ENCODE results near the gene ADGRD1.

The ADGRD1 gene

DNA sequence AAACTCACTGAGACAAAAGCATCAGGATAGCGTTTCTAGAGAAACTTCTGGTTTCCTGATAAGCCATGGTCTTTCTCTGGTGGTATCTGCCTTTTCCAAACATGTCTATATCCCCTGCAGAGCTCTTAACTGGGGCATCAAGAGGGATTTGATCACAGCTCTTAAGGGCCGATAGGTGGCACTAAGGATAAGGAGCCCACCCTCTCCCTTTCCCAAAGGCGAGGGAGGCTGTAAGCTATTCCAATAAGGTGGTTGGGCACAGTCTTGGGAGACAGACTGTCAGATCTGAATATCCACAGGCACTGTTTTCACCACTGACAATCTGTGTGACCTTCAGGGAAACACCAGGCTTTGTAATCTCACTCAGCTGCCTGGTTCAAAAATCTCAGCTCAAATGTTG is 206.0 kb downstream of the ADGRD1 start:
- no peak overlapping the region for H3K9ac ChIP-seq (ENCODE audit: low read depth, low read length)
- H3K36me3 ChIP-seq (ENCODE audit: insufficient read depth, low read length): no peaks in the 10 kb centered on the region
- no peaks in the 10 kb centered on the region for H3K27me3 ChIP-seq (ENCODE audit: control insufficient read depth, insufficient read depth, low read length)
- no peak overlapping the region for H3K4me2 ChIP-seq (ENCODE audit: low read length)
- H3K4me3 ChIP-seq (ENCODE audit: low read length): no peak overlapping the region
- no peaks in the 10 kb centered on the region for H3K4me1 ChIP-seq (ENCODE audit: control insufficient read depth, insufficient read depth, low read length)
- peaks cover 7% of the 10 kb centered on the region for H3K9me3 ChIP-seq (replicated peaks; ENCODE audit: low read length)

GRCh38 chr12:131162113-131162512 is 208.4 kb downstream of the ADGRD1 start:
- no peaks in the 10 kb centered on the region for H3K36me3 ChIP-seq (ENCODE audit: insufficient read depth, low read length)
- H3K9me3 ChIP-seq (replicated peaks; ENCODE audit: low read length): peaks cover 7% of the 10 kb centered on the region
- no peak overlapping the region for H3K4me2 ChIP-seq (ENCODE audit: low read length)
- no peaks in the 10 kb centered on the region for H3K4me1 ChIP-seq (ENCODE audit: control insufficient read depth, insufficient read depth, low read length)
- no peak overlapping the region for H3K9ac ChIP-seq (ENCODE audit: low read depth, low read length)
- H3K4me3 ChIP-seq (ENCODE audit: low read length): no peak overlapping the region
- H3K27me3 ChIP-seq (ENCODE audit: control insufficient read depth, insufficient read depth, low read length): no peaks in the 10 kb centered on the region

- Histone ChIP-seq H3K27me3 (ENCODE audit: control insufficient read depth, insufficient read depth, low read length) (no peaks in the 10 kb centered on the region), H3K4me1 (ENCODE audit: control insufficient read depth, insufficient read depth, low read length) (no peaks in the 10 kb centered on the region), H3K4me2 (ENCODE audit: low read length) (no peak overlapping the region), H3K9me3 (replicated peaks; ENCODE audit: low read length) (peaks cover 7% of the 10 kb centered on the region), H3K9ac (ENCODE audit: low read depth, low read length) (no peak overlapping the region), H3K4me3 (ENCODE audit: low read length) (no peak overlapping the region), H3K36me3 (ENCODE audit: insufficient read depth, low read length) (no peaks in the 10 kb centered on the region)
These were observed 209.6 kb downstream of the ADGRD1 start for GRCh38 chr12:131163189-131163738.

DNA sequence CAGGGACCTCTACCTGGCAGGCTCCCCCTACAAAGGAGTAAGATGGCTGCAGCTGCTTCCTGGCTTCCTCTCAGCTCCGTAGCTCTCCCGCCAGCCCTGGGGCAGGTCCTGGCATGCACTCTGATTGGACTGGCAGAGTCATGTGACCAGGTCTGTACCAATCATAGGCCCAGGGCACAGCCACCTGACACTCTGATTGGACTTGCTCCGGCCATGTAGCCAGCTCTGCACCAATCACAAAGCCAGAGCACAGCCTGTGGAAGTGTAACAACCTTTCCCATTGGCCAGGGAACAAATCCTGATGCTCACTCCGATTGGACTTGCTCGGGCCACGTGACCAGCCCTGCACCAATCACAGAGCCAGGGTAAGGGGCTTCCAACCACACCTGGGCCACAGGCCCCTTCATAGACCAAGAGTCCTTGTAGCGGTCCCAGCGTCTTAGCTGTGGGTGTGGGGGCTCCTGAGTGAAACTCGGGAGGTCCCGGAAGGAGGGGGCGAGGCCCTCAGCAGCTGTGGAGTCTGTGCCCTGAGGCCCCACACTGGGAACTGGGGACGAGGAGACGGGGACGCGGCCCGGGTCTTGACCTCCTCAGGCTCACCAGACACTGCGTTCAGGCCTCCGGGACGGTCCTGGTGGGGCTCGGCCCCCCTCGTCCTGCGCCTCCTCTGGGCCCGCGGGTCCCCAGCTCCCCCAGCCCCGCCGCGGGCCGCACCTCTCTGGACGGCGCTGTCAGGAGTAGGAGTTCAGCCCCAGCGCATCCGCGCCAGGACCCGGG is 210.6 kb downstream of the ADGRD1 start:
- Histone ChIP-seq H3K9ac (ENCODE audit: low read depth, low read length) (no peak overlapping the region), H3K4me3 (ENCODE audit: low read length) (no peak overlapping the region), H3K4me2 (ENCODE audit: low read length) (no peak overlapping the region), H3K27me3 (ENCODE audit: control insufficient read depth, insufficient read depth, low read length) (no peaks in the 10 kb centered on the region), H3K9me3 (replicated peaks; ENCODE audit: low read length) (peaks cover 7% of the 10 kb centered on the region), H3K4me1 (ENCODE audit: control insufficient read depth, insufficient read depth, low read length) (no peaks in the 10 kb centered on the region), H3K36me3 (ENCODE audit: insufficient read depth, low read length) (no peaks in the 10 kb centered on the region)

GRCh38 chr12:131166717-131167116 is 213.0 kb downstream of the ADGRD1 start:
- no peaks in the 10 kb centered on the region for H3K36me3 ChIP-seq (ENCODE audit: insufficient read depth, low read length)
- no peaks in the 10 kb centered on the region for H3K27me3 ChIP-seq (ENCODE audit: control insufficient read depth, insufficient read depth, low read length)
- H3K4me3 ChIP-seq (ENCODE audit: low read length): no peak overlapping the region
- H3K4me1 ChIP-seq (ENCODE audit: control insufficient read depth, insufficient read depth, low read length): no peaks in the 10 kb centered on the region
- H3K9me3 ChIP-seq (replicated peaks; ENCODE audit: low read length): peaks cover 7% of the 10 kb centered on the region
- H3K9ac ChIP-seq (ENCODE audit: low read depth, low read length): no peak overlapping the region
- H3K4me2 ChIP-seq (ENCODE audit: low read length): no peak overlapping the region

GRCh38 chr12:131167334-131167733 is 213.6 kb downstream of the ADGRD1 start:
- no peak overlapping the region for H3K4me3 ChIP-seq (ENCODE audit: low read length)
- peaks cover 4% of the 10 kb centered on the region for H3K9me3 ChIP-seq (replicated peaks; ENCODE audit: low read length)
- H3K4me1 ChIP-seq (ENCODE audit: control insufficient read depth, insufficient read depth, low read length): no peaks in the 10 kb centered on the region
- no peak overlapping the region for H3K4me2 ChIP-seq (ENCODE audit: low read length)
- no peaks in the 10 kb centered on the region for H3K36me3 ChIP-seq (ENCODE audit: insufficient read depth, low read length)
- H3K27me3 ChIP-seq (ENCODE audit: control insufficient read depth, insufficient read depth, low read length): no peaks in the 10 kb centered on the region
- no peak overlapping the region for H3K9ac ChIP-seq (ENCODE audit: low read depth, low read length)

GRCh38 chr12:131171029-131171428 is 217.3 kb downstream of the ADGRD1 start:
- no peaks in the 10 kb centered on the region for H3K9me3 ChIP-seq (replicated peaks; ENCODE audit: low read length)
- no peaks in the 10 kb centered on the region for H3K36me3 ChIP-seq (ENCODE audit: insufficient read depth, low read length)
- no peaks in the 10 kb centered on the region for H3K27me3 ChIP-seq (ENCODE audit: control insufficient read depth, insufficient read depth, low read length)
- H3K9ac ChIP-seq (ENCODE audit: low read depth, low read length): no peak overlapping the region
- H3K4me1 ChIP-seq (ENCODE audit: control insufficient read depth, insufficient read depth, low read length): no peaks in the 10 kb centered on the region
- no peak overlapping the region for H3K4me3 ChIP-seq (ENCODE audit: low read length)
- no peak overlapping the region for H3K4me2 ChIP-seq (ENCODE audit: low read length)

DNA sequence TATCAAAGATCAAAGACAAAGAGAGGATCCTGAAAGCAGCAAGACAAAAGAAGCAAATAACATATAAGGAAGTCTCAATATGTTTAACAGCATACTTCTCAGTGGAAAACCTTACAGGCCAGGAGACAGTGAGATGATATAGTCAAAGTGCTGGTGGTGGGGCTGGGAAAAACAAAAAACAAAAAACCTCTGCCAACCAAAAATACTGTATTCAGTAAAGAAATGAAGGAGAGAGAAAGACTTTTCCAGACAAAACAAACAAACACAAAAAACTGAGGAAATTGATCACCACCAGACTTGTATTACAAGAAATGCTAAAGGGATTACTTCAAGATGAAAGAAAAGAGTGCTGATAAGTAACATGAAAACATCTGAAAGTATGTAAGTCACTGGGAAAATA is 221.2 kb downstream of the ADGRD1 start:
- no peak overlapping the region for H3K4me2 ChIP-seq (ENCODE audit: low read length)
- H3K9ac ChIP-seq (ENCODE audit: low read depth, low read length): no peak overlapping the region
- H3K4me1 ChIP-seq (ENCODE audit: control insufficient read depth, insufficient read depth, low read length): no peaks in the 10 kb centered on the region
- H3K27me3 ChIP-seq (ENCODE audit: control insufficient read depth, insufficient read depth, low read length): no peaks in the 10 kb centered on the region
- H3K9me3 ChIP-seq (replicated peaks; ENCODE audit: low read length): peaks cover 6% of the 10 kb centered on the region
- no peaks in the 10 kb centered on the region for H3K36me3 ChIP-seq (ENCODE audit: insufficient read depth, low read length)
- H3K4me3 ChIP-seq (ENCODE audit: low read length): no peak overlapping the region

GRCh38 chr12:131176266-131176665 is 222.6 kb downstream of the ADGRD1 start:
- H3K4me1 ChIP-seq (ENCODE audit: control insufficient read depth, insufficient read depth, low read length): no peaks in the 10 kb centered on the region

GRCh38 chr12:131176926-131177325 is 223.2 kb downstream of the ADGRD1 start:
- Histone ChIP-seq H3K9ac (ENCODE audit: low read depth, low read length) (no peak overlapping the region), H3K36me3 (ENCODE audit: insufficient read depth, low read length) (no peaks in the 10 kb centered on the region), H3K9me3 (replicated peaks; ENCODE audit: low read length) (peaks cover 6% of the 10 kb centered on the region), H3K4me3 (ENCODE audit: low read length) (no peak overlapping the region), H3K4me2 (ENCODE audit: low read length) (no peak overlapping the region), H3K4me1 (ENCODE audit: control insufficient read depth, insufficient read depth, low read length) (no peaks in the 10 kb centered on the region), H3K27me3 (ENCODE audit: control insufficient read depth, insufficient read depth, low read length) (no peaks in the 10 kb centered on the region)

More at GRCh38 chr12:131176266-131176665, 222.6 kb downstream of the ADGRD1 start:
- no peaks in the 10 kb centered on the region for H3K36me3 ChIP-seq (ENCODE audit: insufficient read depth, low read length)
- H3K9me3 ChIP-seq (replicated peaks; ENCODE audit: low read length): peaks cover 6% of the 10 kb centered on the region
- H3K9ac ChIP-seq (ENCODE audit: low read depth, low read length): no peak overlapping the region
- no peak overlapping the region for H3K4me2 ChIP-seq (ENCODE audit: low read length)
- no peaks in the 10 kb centered on the region for H3K27me3 ChIP-seq (ENCODE audit: control insufficient read depth, insufficient read depth, low read length)
- H3K4me3 ChIP-seq (ENCODE audit: low read length): no peak overlapping the region

GRCh38 chr12:131177599-131177998 is 223.9 kb downstream of the ADGRD1 start:
- Histone ChIP-seq H3K9me3 (replicated peaks; ENCODE audit: low read length) (peaks cover 6% of the 10 kb centered on the region), H3K4me3 (ENCODE audit: low read length) (no peak overlapping the region), H3K36me3 (ENCODE audit: insufficient read depth, low read length) (no peaks in the 10 kb centered on the region), H3K9ac (ENCODE audit: low read depth, low read length) (no peak overlapping the region), H3K27me3 (ENCODE audit: control insufficient read depth, insufficient read depth, low read length) (no peaks in the 10 kb centered on the region), H3K4me2 (ENCODE audit: low read length) (no peak overlapping the region), H3K4me1 (ENCODE audit: control insufficient read depth, insufficient read depth, low read length) (no peaks in the 10 kb centered on the region)

GRCh38 chr12:131187602-131188001 is 233.9 kb downstream of the ADGRD1 start:
- H3K4me1 ChIP-seq (ENCODE audit: control insufficient read depth, insufficient read depth, low read length): no peaks in the 10 kb centered on the region
- H3K27me3 ChIP-seq (ENCODE audit: control insufficient read depth, insufficient read depth, low read length): no peaks in the 10 kb centered on the region
- no peak overlapping the region for H3K4me3 ChIP-seq (ENCODE audit: low read length)
- no peak overlapping the region for H3K9ac ChIP-seq (ENCODE audit: low read depth, low read length)
- H3K9me3 ChIP-seq (replicated peaks; ENCODE audit: low read length): peaks cover 2% of the 10 kb centered on the region
- H3K36me3 ChIP-seq (ENCODE audit: insufficient read depth, low read length): no peaks in the 10 kb centered on the region
- no peak overlapping the region for H3K4me2 ChIP-seq (ENCODE audit: low read length)

All from skeletal muscle satellite cell (primary cell).